Activated gamma-delta T cell treated with anti-CD3 and anti-CD28 coated beads, Interleukin-2, amount 50 U/mL, for 16 hours (primary cell): ENCODE data around the gene ZNF217.
"Not testable (repeated sequence)": the region's sequence is repeated elsewhere in the genome, so short reads cannot be mapped to it uniquely, and the experiment has no call there.

Experiments
- DNase-seq: peaks from one replicate; pipeline ENCODE4 v3.0.0-alpha.2; 2020; ENCODE audit warnings: low read depth

ZNF217 gene

GRCh38 chr20:53593466-53594007 is at the start of gene ZNF217:
ZNF217 (minus strand) TSS chr20:53593839; CDS start chr20:53582826, 11,013 bp downstream.
- peak; percentile 49 for DNase-seq

GRCh38 chr20:53643031-53643832 is 49.6 kb upstream of the ZNF217 start:
- DNase-seq = peak; percentile 44

GRCh38 chr20:53642196-53643030 is 48.8 kb upstream of the ZNF217 start:
- DNase-seq = peak; percentile 17

GRCh38 chr20:53639647-53640440 is 46.2 kb upstream of the ZNF217 start:
- DNase-seq = no peak

- no peak for DNase-seq
Measured at GRCh38 chr20:53639128-53639527, 45.5 kb upstream of the ZNF217 start.

- not testable (repeated sequence) for DNase-seq
Measured at GRCh38 chr20:53637310-53637709, 43.7 kb upstream of the ZNF217 start.

GRCh38 chr20:53636540-53637097 is 43.0 kb upstream of the ZNF217 start:
- no peak for DNase-seq

GRCh38 chr20:53635221-53635620 is 41.6 kb upstream of the ZNF217 start:
- DNase-seq = no peak

- DNase-seq = no peak
Measured at GRCh38 chr20:53631909-53632662, 38.4 kb upstream of the ZNF217 start.

GRCh38 chr20:53629436-53629835 is 35.8 kb upstream of the ZNF217 start:
- no peak for DNase-seq

- DNase-seq = not testable (repeated sequence)
Measured at GRCh38 chr20:53628758-53629157, 35.1 kb upstream of the ZNF217 start.

- no peak for DNase-seq
Measured at GRCh38 chr20:53628076-53628475, 34.4 kb upstream of the ZNF217 start.

GRCh38 chr20:53627001-53627400 is 33.4 kb upstream of the ZNF217 start:
- not testable (repeated sequence) for DNase-seq

- DNase-seq = no peak
Measured at GRCh38 chr20:53626584-53626983, 32.9 kb upstream of the ZNF217 start.

- DNase-seq = no peak
Measured at GRCh38 chr20:53625311-53626129, 31.9 kb upstream of the ZNF217 start.

GRCh38 chr20:53624927-53625250 is 31.2 kb upstream of the ZNF217 start:
- DNase-seq = not testable (repeated sequence)

- no peak for DNase-seq
Measured at GRCh38 chr20:53623454-53624211, 30.0 kb upstream of the ZNF217 start.

GRCh38 chr20:53623134-53623453 is 29.5 kb upstream of the ZNF217 start:
- no peak for DNase-seq
